Measurements from ENCODE around the gene SHLD1.

SHLD1 gene

GRCh38 chr20:5818346-5818681, 68.1 kb downstream of the SHLD1 start:
- no peak for DNase-seq (ENCODE audit: low read depth in 2 of 2)

GRCh38 chr20:5820738-5821137, 70.5 kb downstream of the SHLD1 start:
- no peak for DNase-seq (ENCODE audit: low read depth in 2 of 2)

GRCh38 chr20:5821627-5822215, 71.5 kb downstream of the SHLD1 start:
- no peak for DNase-seq (ENCODE audit: low read depth in 2 of 2)

- no peak for DNase-seq (ENCODE audit: low read depth in 2 of 2)
These were observed 72.4 kb downstream of the SHLD1 start for GRCh38 chr20:5822569-5822968.

- DNase-seq (ENCODE audit: low read depth in 2 of 2), result no peak
These were observed 75.0 kb downstream of the SHLD1 start for GRCh38 chr20:5825130-5825719.

- DNase-seq (ENCODE audit: low read depth in 2 of 2), result no peak
These were observed 77.1 kb downstream of the SHLD1 start for GRCh38 chr20:5827098-5827853.

GRCh38 chr20:5827861-5828260, 77.7 kb downstream of the SHLD1 start:
- no peak for DNase-seq (ENCODE audit: low read depth in 2 of 2)

- no peak for DNase-seq (ENCODE audit: low read depth in 2 of 2)
These were observed 79.1 kb downstream of the SHLD1 start for GRCh38 chr20:5829241-5829809.

- DNase-seq (ENCODE audit: low read depth in 2 of 2), result no peak
These were observed 81.5 kb downstream of the SHLD1 start for GRCh38 chr20:5831539-5832237.

GRCh38 chr20:5833309-5833941, 83.2 kb downstream of the SHLD1 start:
- DNase-seq (ENCODE audit: low read depth in 2 of 2), result no peak

GRCh38 chr20:5834436-5835005, 84.3 kb downstream of the SHLD1 start:
- no peak for DNase-seq (ENCODE audit: low read depth in 2 of 2)

- DNase-seq (ENCODE audit: low read depth in 2 of 2), result no peak
These were observed 85.2 kb downstream of the SHLD1 start for GRCh38 chr20:5835321-5835821.

- DNase-seq (ENCODE audit: low read depth in 2 of 2), result no peak
These were observed 85.7 kb downstream of the SHLD1 start for GRCh38 chr20:5835871-5836270.

- no peak for DNase-seq (ENCODE audit: low read depth in 2 of 2)
These were observed 86.4 kb downstream of the SHLD1 start for GRCh38 chr20:5836569-5836968.

GRCh38 chr20:5840411-5841002, 90.3 kb downstream of the SHLD1 start:
- no peak for DNase-seq (ENCODE audit: low read depth in 2 of 2)

GRCh38 chr20:5841522-5841921, 91.3 kb downstream of the SHLD1 start:
- no peak for DNase-seq (ENCODE audit: low read depth in 2 of 2)

- no peak for DNase-seq (ENCODE audit: low read depth in 2 of 2)
These were observed 92.3 kb downstream of the SHLD1 start for GRCh38 chr20:5842465-5842864.

- DNase-seq (ENCODE audit: low read depth in 2 of 2), result no peak
These were observed 92.9 kb downstream of the SHLD1 start for GRCh38 chr20:5843054-5843592.

- no peak for DNase-seq (ENCODE audit: low read depth in 2 of 2)
These were observed 94.0 kb downstream of the SHLD1 start for GRCh38 chr20:5844063-5844681.
